Measurements from ENCODE around the gene CASP9.
"Not testable (repeated sequence)": the region's sequence is repeated elsewhere in the genome, so short reads cannot be mapped to it uniquely, and the experiment has no call there.

Gene CASP9

GRCh38 chr1:15526021-15526489, 2.0 kb upstream of the CASP9 start:
- no peak for DNase-seq (ENCODE audit: low read depth in 3 of 3)

GRCh38 chr1:15525050-15526020, 1.3 kb upstream of the CASP9 start:
- no peak for DNase-seq (ENCODE audit: low read depth in 3 of 3)

GRCh38 chr1:15524283-15525049, 451 bp upstream of the CASP9 start:
- peak; percentile 99 to 100 (median 100) for DNase-seq (ENCODE audit: low read depth in 3 of 3)

GRCh38 chr1:15523104-15524020, 653 bp downstream of the CASP9 start:
- DNase-seq (ENCODE audit: low read depth in 3 of 3): no peak

- DNase-seq (ENCODE audit: low read depth in 3 of 3): no peak
Measured at GRCh38 chr1:15522551-15522950, 1.5 kb downstream of the CASP9 start.

- not testable (repeated sequence) for DNase-seq (ENCODE audit: low read depth in 3 of 3)
Measured at GRCh38 chr1:15521206-15521906, 2.7 kb downstream of the CASP9 start.

- DNase-seq (ENCODE audit: low read depth in 3 of 3): no peak
Measured at GRCh38 chr1:15519625-15520024, 4.4 kb downstream of the CASP9 start.

GRCh38 chr1:15515022-15515663, 8.9 kb downstream of the CASP9 start:
- no peak for DNase-seq (ENCODE audit: low read depth in 3 of 3)

- not testable (repeated sequence) for DNase-seq (ENCODE audit: low read depth in 3 of 3)
Measured at GRCh38 chr1:15514557-15514956, 9.5 kb downstream of the CASP9 start.

- no peak for DNase-seq (ENCODE audit: low read depth in 3 of 3)
Measured at GRCh38 chr1:15513919-15514318, 10.1 kb downstream of the CASP9 start.

- DNase-seq (ENCODE audit: low read depth in 3 of 3): no peak
Measured at GRCh38 chr1:15513192-15513591, 10.8 kb downstream of the CASP9 start.

GRCh38 chr1:15510611-15511405, 13.2 kb downstream of the CASP9 start:
- DNase-seq (ENCODE audit: low read depth in 3 of 3): no peak

GRCh38 chr1:15509586-15509985, 14.4 kb downstream of the CASP9 start:
- DNase-seq (ENCODE audit: low read depth in 3 of 3): no peak

- no peak for DNase-seq (ENCODE audit: low read depth in 3 of 3)
Measured at GRCh38 chr1:15508700-15509487, 15.1 kb downstream of the CASP9 start.

- no peak for DNase-seq (ENCODE audit: low read depth in 3 of 3)
Measured at GRCh38 chr1:15507278-15507677, 16.7 kb downstream of the CASP9 start.

- DNase-seq (ENCODE audit: low read depth in 3 of 3): no peak
Measured at GRCh38 chr1:15506831-15507230, 17.2 kb downstream of the CASP9 start.

- no peak for DNase-seq (ENCODE audit: low read depth in 3 of 3)
Measured at GRCh38 chr1:15504436-15504835, 19.6 kb downstream of the CASP9 start.

GRCh38 chr1:15501208-15502032, 22.6 kb downstream of the CASP9 start:
- no peak for DNase-seq (ENCODE audit: low read depth in 3 of 3)
